ENCODE measurements around the gene ANK3.

ANK3 gene

GRCh38 chr10:60123668-60124067, 266.0 kb downstream of the ANK3 start:
- Histone ChIP-seq H3K9me2 (replicated peaks; ENCODE audit: insufficient read depth, low read length) (no peaks in the 10 kb centered on the region), H3K9me3 (replicated peaks; ENCODE audit: insufficient read depth, low read length) (no peaks in the 10 kb centered on the region), H3K4me2 (ENCODE audit: low read depth, low read length) (no peak overlapping the region), H2AFZ (ENCODE audit: low read length) (no peak overlapping the region), H3K27ac (ENCODE audit: low read length) (no peak overlapping the region), H3K9ac (ENCODE audit: low read length) (no peak overlapping the region), H3K36me3 (replicated peaks; ENCODE audit: insufficient read depth, low read length) (no peaks in the 10 kb centered on the region), H3K27me3 (replicated peaks; ENCODE audit: insufficient read depth, low read length) (no peaks in the 10 kb centered on the region), H4K20me1 (ENCODE audit: insufficient read depth, low read length) (no peaks in the 10 kb centered on the region), H3K4me1 (ENCODE audit: low read length) (no peaks in the 10 kb centered on the region), H3K4me3 (ENCODE audit: low read length) (no peak overlapping the region), H3F3A (ENCODE audit: insufficient read depth, low read length) (no peaks in the 10 kb centered on the region), H3K79me2 (ENCODE audit: low read length) (no peaks in the 10 kb centered on the region)
- DNase-seq, result no peak
- TF ChIP-seq EZH2 (optimal IDR thresholded peaks at IDR 0.05; ENCODE audit: low read depth, low read length) (no peak), EZH2phosphoT487 (IDR thresholded peaks at IDR 0.05; ENCODE audit: low read length) (no peak), CTCF (IDR thresholded peaks at IDR 0.05; ENCODE audit: low read length) (no peak)

- no peak overlapping the region for H3K27ac ChIP-seq (ENCODE audit: low read length)
- no peak for DNase-seq
Measured at GRCh38 chr10:60123172-60123571, 266.5 kb downstream of the ANK3 start.

GRCh38 chr10:60122190-60122589, 267.5 kb downstream of the ANK3 start:
- H3K36me3 ChIP-seq (replicated peaks; ENCODE audit: insufficient read depth, low read length), result no peaks in the 10 kb centered on the region
- H3K4me3 ChIP-seq (ENCODE audit: low read length), result no peak overlapping the region
- no peak overlapping the region for H3K9ac ChIP-seq (ENCODE audit: low read length)
- no peak for DNase-seq
- no peak overlapping the region for H3K27ac ChIP-seq (ENCODE audit: low read length)
- H3K79me2 ChIP-seq (ENCODE audit: low read length), result no peaks in the 10 kb centered on the region
- H3K4me1 ChIP-seq (ENCODE audit: low read length), result no peaks in the 10 kb centered on the region
- H3K9me3 ChIP-seq (replicated peaks; ENCODE audit: insufficient read depth, low read length), result no peaks in the 10 kb centered on the region
- TF ChIP-seq EZH2phosphoT487 (IDR thresholded peaks at IDR 0.05; ENCODE audit: low read length) (no peak), CTCF (IDR thresholded peaks at IDR 0.05; ENCODE audit: low read length) (no peak), EZH2 (optimal IDR thresholded peaks at IDR 0.05; ENCODE audit: low read depth, low read length) (no peak)
- no peaks in the 10 kb centered on the region for H3F3A ChIP-seq (ENCODE audit: insufficient read depth, low read length)
- no peaks in the 10 kb centered on the region for H4K20me1 ChIP-seq (ENCODE audit: insufficient read depth, low read length)
- no peak overlapping the region for H2AFZ ChIP-seq (ENCODE audit: low read length)
- no peak overlapping the region for H3K4me2 ChIP-seq (ENCODE audit: low read depth, low read length)
- no peaks in the 10 kb centered on the region for H3K9me2 ChIP-seq (replicated peaks; ENCODE audit: insufficient read depth, low read length)
- H3K27me3 ChIP-seq (replicated peaks; ENCODE audit: insufficient read depth, low read length), result no peaks in the 10 kb centered on the region

More at GRCh38 chr10:60123172-60123571, 266.5 kb downstream of the ANK3 start:
- Histone ChIP-seq H3F3A (ENCODE audit: insufficient read depth, low read length) (no peaks in the 10 kb centered on the region), H4K20me1 (ENCODE audit: insufficient read depth, low read length) (no peaks in the 10 kb centered on the region), H3K9me2 (replicated peaks; ENCODE audit: insufficient read depth, low read length) (no peaks in the 10 kb centered on the region), H3K4me3 (ENCODE audit: low read length) (no peak overlapping the region), H3K9ac (ENCODE audit: low read length) (no peak overlapping the region), H3K79me2 (ENCODE audit: low read length) (no peaks in the 10 kb centered on the region), H2AFZ (ENCODE audit: low read length) (no peak overlapping the region), H3K4me1 (ENCODE audit: low read length) (no peaks in the 10 kb centered on the region), H3K9me3 (replicated peaks; ENCODE audit: insufficient read depth, low read length) (no peaks in the 10 kb centered on the region), H3K4me2 (ENCODE audit: low read depth, low read length) (no peak overlapping the region), H3K27me3 (replicated peaks; ENCODE audit: insufficient read depth, low read length) (no peaks in the 10 kb centered on the region), H3K36me3 (replicated peaks; ENCODE audit: insufficient read depth, low read length) (no peaks in the 10 kb centered on the region)
- TF ChIP-seq EZH2phosphoT487 (IDR thresholded peaks at IDR 0.05; ENCODE audit: low read length), result no peak
- no peak for TF ChIP-seq EZH2 (optimal IDR thresholded peaks at IDR 0.05; ENCODE audit: low read depth, low read length)
- TF ChIP-seq CTCF (IDR thresholded peaks at IDR 0.05; ENCODE audit: low read length), result no peak

Data from MM.1S (cell line).